K562 (cell line): ENCODE results near the gene TTC27. TPM values are rescaled to one million over a fixed set of nuclear protein-coding genes. Genes with fewer than 3 reads are reported as not detected.

Experiments used
- ATAC-seq: fragments of 200-7000 bp; cut with Tn5 transposase; 3 replicates; pipeline ENCODE4 v1.9.1; 2020; ENCODE audit warnings: moderate library complexity
- BruUV-seq: library from RNA; stranded (reverse); fragments of 400-500 nt; replicated peaks from 2 replicates; lab custom pipeline; 2021; lab: Mats Ljungman, UMichigan
- CTCF ChIA-PET: fragments of 300-600 bp; formaldehyde crosslinking; extraction: SDS; loops from one replicate; lab custom pipeline; 2021; ENCODE audit warnings: low intra/inter-chr PET ratio; lab: Yijun Ruan, JAX
- POLR2A ChIA-PET: fragments of 300-600, 350-650 bp; sonication (Branson Sonifier 250); formaldehyde crosslinking; extraction: SDS; loops from one replicate; lab custom pipeline; 2021; ENCODE audit warnings: antibody characterized with exemption, inconsistent platforms; lab: Yijun Ruan, JAX
- DNase-seq, 4 experiments: peaks; one replicate each; pipeline versions ENCODE4 v3.0.0 to v3.0.0-alpha.2; 2011 to 2018; ENCODE audit warnings: low spot score in 3 of 4, mixed read lengths in 3 of 4; ENCODE audit errors: extremely low read depth in 1 of 4
- FAIRE-seq: peaks from 2 replicates; lab custom pipeline; 2011; peaks lifted over from hg19 to GRCh38; lab: Jason Lieb, UNC
- H2AFZ ChIP-seq: 2 replicates; pipeline ENCODE4 v1.6.0; 2011; ENCODE audit warnings: low read depth, low read length, control low read depth, inconsistent platforms
- H3K27ac ChIP-seq: fragments of 200-600 bp; 3 replicates; pipeline ENCODE4 v1.8.0; 2011; ENCODE audit warnings: low read depth, mild to moderate bottlenecking, control low read depth, inconsistent platforms, low read length, moderate library complexity, mixed read lengths; ENCODE audit errors: extremely low read depth
- H3K27me3 ChIP-seq, 2 experiments: fragments of 300-600 bp in 1 of 2; 2 replicates in 1 of 2; 3 replicates in 1 of 2; pipeline versions ENCODE4 v1.6.0 to v1.8.0; 2011; ENCODE audit warnings: inconsistent platforms in 2 of 2, low read length in 2 of 2, mild to moderate bottlenecking in 1 of 2, mixed read lengths in 1 of 2, moderate library complexity in 1 of 2; ENCODE audit not compliant: control insufficient read depth in 2 of 2, insufficient read depth in 2 of 2
- H3K36me3 ChIP-seq: fragments of 300-600 bp; 3 replicates; pipeline ENCODE4 v1.8.0; 2011; ENCODE audit warnings: mild to moderate bottlenecking, low read length, inconsistent platforms; ENCODE audit not compliant: control insufficient read depth, insufficient read depth
- H3K4me1 ChIP-seq, 2 experiments: fragments of 200-600 bp in 1 of 2; replicated peaks in 1 of 2; 2 replicates in 1 of 2; 3 replicates in 1 of 2; pipeline versions ENCODE4 v1.5.1 to v1.8.0; 2011; ENCODE audit warnings: inconsistent platforms in 2 of 2, low read length in 2 of 2, mild to moderate bottlenecking in 1 of 2, mixed read lengths in 1 of 2, moderate library complexity in 1 of 2; ENCODE audit not compliant: control insufficient read depth in 2 of 2, insufficient read depth in 2 of 2
- H3K4me2 ChIP-seq: 2 replicates; pipeline ENCODE4 v1.6.1; 2011; ENCODE audit warnings: low read length, control low read depth, inconsistent platforms, mixed read lengths; ENCODE audit not compliant: insufficient read depth
- H3K4me3 ChIP-seq: fragments of 200-600 bp; sonication (generic), shearing (Covaris generic); 2 replicates; pipeline ENCODE4 v1.5.1; 2016; ENCODE audit warnings: control low read depth, inconsistent platforms
- H3K79me2 ChIP-seq: fragments of 200-600 bp; 3 replicates; pipeline ENCODE4 v1.8.0; 2011; ENCODE audit warnings: low read length, inconsistent platforms; ENCODE audit not compliant: control insufficient read depth, insufficient read depth
- H3K9ac ChIP-seq, 2 experiments: 2 replicates each; pipeline versions ENCODE4 v1.6.0 to v1.6.1; 2011; ENCODE audit warnings: low read depth in 2 of 2, low read length in 2 of 2, control low read depth in 1 of 2, inconsistent platforms in 1 of 2, mild to moderate bottlenecking in 1 of 2, mixed read lengths in 1 of 2; ENCODE audit not compliant: insufficient read depth in 1 of 2
- H3K9me1 ChIP-seq: one replicate; pipeline ENCODE4 v1.6.0; 2011; ENCODE audit warnings: inconsistent platforms, mild to moderate bottlenecking, low read length, moderate library complexity; ENCODE audit not compliant: control insufficient read depth, insufficient read depth
- H3K9me3 ChIP-seq: replicated peaks from 2 replicates; pipeline ENCODE4 v1.5.1; 2011; ENCODE audit warnings: low read depth, low read length, inconsistent platforms; ENCODE audit not compliant: control insufficient read depth, insufficient read depth
- H4K20me1 ChIP-seq: replicated peaks from 2 replicates; pipeline ENCODE4 v1.6.1; 2011; ENCODE audit warnings: low read length, inconsistent platforms, mixed read lengths; ENCODE audit not compliant: control insufficient read depth, insufficient read depth
- C11orf30 ChIP-seq: fragments of 450-650 bp; IDR thresholded peaks from 2 replicates; pipeline ENCODE4 v1.6.1; 2016; ENCODE audit warnings: low read depth, mild to moderate bottlenecking
- MAFF ChIP-seq: IDR thresholded peaks from 2 replicates; pipeline ENCODE4 v1.6.1; 2012; ENCODE audit warnings: low read length, improper control_type of control experiment
- MAFG ChIP-seq: fragments of 450-650 bp; conservative IDR thresholded peaks from 2 replicates; pipeline ENCODE4 v1.6.1; 2016; ENCODE audit warnings: missing genetic modification characterization, missing compliant biosample characterization
- MAFK ChIP-seq: IDR thresholded peaks from 2 replicates; pipeline ENCODE4 v1.6.1; 2011; ENCODE audit warnings: low read length, improper control_type of control experiment
- TOE1 ChIP-seq, 2 experiments: fragments of 450-650 bp in 1 of 2; sonication (generic) in 1 of 2; formaldehyde crosslinking in 1 of 2; IDR thresholded peaks; 2 replicates each; pipeline versions ENCODE4 v1.7.1 to v1.8.0; 2016 to 2022; ENCODE audit warnings: borderline replicate concordance in 2 of 2, mild to moderate bottlenecking in 2 of 2, antibody characterized with exemption in 1 of 2, inconsistent platforms in 1 of 2, low read depth in 1 of 2, missing genetic modification reagents in 1 of 2, moderate library complexity in 1 of 2
- ZNF316 ChIP-seq: fragments of 450-650 bp; IDR thresholded peaks from 2 replicates; pipeline ENCODE4 v1.6.1; 2016
- whole genome bisulfite sequencing: fragments of 100-300 bp; shearing (Covaris generic); methylation state at CpG from one replicate; pipeline ENCODE4 v1.1.6; 2016; ENCODE audit warnings: low coverage, mixed read lengths; ENCODE audit not compliant: insufficient coverage; ENCODE audit errors: missing lambda C conversion rate; 5-methylcytosine and 5-hydroxymethylcytosine counted together
- in situ Hi-C: fragments of 300-500 bp; cut with MboI; formaldehyde crosslinking; loops from 4 replicates; pipeline ENCODE4 v1.15.0; 2018; ENCODE audit warnings: inconsistent platforms, mixed read lengths
- intact Hi-C: fragments of 100-400 bp; cut with micrococcal nuclease; formaldehyde crosslinking; loops from 2 replicates; pipeline ENCODE4 v1.14.2; 2022
- polyA plus RNA-seq, 8 experiments: library from polyadenylated mRNA; depleted of rRNA in 4 of 8; stranded (reverse) in 5 of 8; unstranded in 3 of 8; fragments of >200 nt; fragmentation: Nextera tagmentation in 2 of 8; fragmentation: Illumina TruSeq in 1 of 8; extraction: Ambion mirVana in 2 of 8; extraction: Trizol in 1 of 8; gene quantifications; 2 replicates each; pipeline versions ENCODE4 v1.2.1 to v1.2.3, GENCODE V29; 2011 to 2014; ENCODE audit warnings: inconsistent platforms in 1 of 8, missing spikeins in 1 of 8
- total RNA-seq, 7 experiments: library from RNA; depleted of rRNA in 6 of 7; stranded (reverse); fragments of >200 nt in 6 of 7; fragmentation: Illumina TruSeq in 2 of 7; extraction: Trizol in 2 of 7; gene quantifications; 2 replicates each; pipeline versions ENCODE4 v1.2.1 to v1.2.3, GENCODE V29; 2011 to 2021; ENCODE audit warnings: low replicate concordance in 1 of 7
- TF ChIP-seq, protein P1 (sequence below): fragments of 450-650 bp; IDR thresholded peaks from 2 replicates; pipeline ENCODE4 v1.6.1; 2017; ENCODE audit warnings: antibody characterized with exemption

TTC27 gene
- total and polyA plus RNA-seq, 9 of the 15 experiments (the other 6 are each of a cell fraction or from before 2014, with no cell fraction given) = 44.3 to 93.4 (median 57.3) TPM

- BruUV-seq = no TSS peak
Observed at GRCh38 chr2:32739664-32740063, 111.8 kb downstream of the TTC27 start.

More at GRCh38 chr2:32739664-32740063, 111.8 kb downstream of the TTC27 start:
- in situ Hi-C loops = no loop called here
- ChIA-PET POLR2A (no interaction called here), CTCF (no interaction called here)
- H3K27me3 ChIP-seq = no peaks in the 10 kb centered on the region
- no peaks in the 10 kb centered on the region for H3K9me1 ChIP-seq
- no peaks in the 10 kb centered on the region for H3K9me3 ChIP-seq
- H3K4me3 ChIP-seq = no peak overlapping the region
- H3K4me2 ChIP-seq = no peak overlapping the region
- FAIRE-seq (no peak), DNase-seq (no peak), ATAC-seq (no peak)
- H3K79me2 ChIP-seq = no peaks in the 10 kb centered on the region
- H3K9ac ChIP-seq = no peak overlapping the region
- H4K20me1 ChIP-seq = no peaks in the 10 kb centered on the region
- TF ChIP-seq C11orf30 (peak; percentile 64; the same call in 1 of the 2 replicates), MAFF (peak; percentile 47; the same call in 1 of the 2 replicates), MAFK (peak; percentile 7; the same call in 1 of the 2 replicates), ZNF316 (peak; percentile 76), MAFG (tag) (peak; percentile 33; the same call in 1 of the 2 replicates), TOE1 (IDR thresholded peaks at IDR 0.05; ENCODE audit: borderline replicate concordance) (no peak), TOE1 (CRISPR knock-in tag; IDR thresholded peaks at IDR 0.05; ENCODE audit: borderline replicate concordance, low read depth) (no peak)
- TF ChIP-seq, protein P1, sequence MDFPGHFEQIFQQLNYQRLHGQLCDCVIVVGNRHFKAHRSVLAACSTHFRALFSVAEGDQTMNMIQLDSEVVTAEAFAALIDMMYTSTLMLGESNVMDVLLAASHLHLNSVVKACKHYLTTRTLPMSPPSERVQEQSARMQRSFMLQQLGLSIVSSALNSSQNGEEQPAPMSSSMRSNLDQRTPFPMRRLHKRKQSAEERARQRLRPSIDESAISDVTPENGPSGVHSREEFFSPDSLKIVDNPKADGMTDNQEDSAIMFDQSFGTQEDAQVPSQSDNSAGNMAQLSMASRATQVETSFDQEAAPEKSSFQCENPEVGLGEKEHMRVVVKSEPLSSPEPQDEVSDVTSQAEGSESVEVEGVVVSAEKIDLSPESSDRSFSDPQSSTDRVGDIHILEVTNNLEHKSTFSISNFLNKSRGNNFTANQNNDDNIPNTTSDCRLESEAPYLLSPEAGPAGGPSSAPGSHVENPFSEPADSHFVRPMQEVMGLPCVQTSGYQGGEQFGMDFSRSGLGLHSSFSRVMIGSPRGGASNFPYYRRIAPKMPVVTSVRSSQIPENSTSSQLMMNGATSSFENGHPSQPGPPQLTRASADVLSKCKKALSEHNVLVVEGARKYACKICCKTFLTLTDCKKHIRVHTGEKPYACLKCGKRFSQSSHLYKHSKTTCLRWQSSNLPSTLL = no peak
- H3K27ac ChIP-seq = no peak overlapping the region
- 90% methylated on average over 2 of the region's 2 CpGs for WGBS
- intact Hi-C loops = no loop called here
- H2AFZ ChIP-seq = no peak overlapping the region
- no peaks in the 10 kb centered on the region for H3K4me1 ChIP-seq
- H3K36me3 ChIP-seq = peaks cover 38% of the 10 kb centered on the region
